Lung (tissue), 12 donors: ENCODE results near the gene SGPP1. TPM values are rescaled to one million over a fixed set of nuclear protein-coding genes. Genes with fewer than 3 reads are reported as not detected.

Experiments used
- ATAC-seq: fragments of 200-7000 bp; cut with Tn5 transposase; one replicate; pipeline ENCODE4 v1.9.1; 2020; ENCODE audit warnings: moderate number of reproducible peaks; ENCODE audit not compliant: insufficient read depth, low FRiP score
- DNase-seq, 3 donors: peaks; one replicate each; pipeline ENCODE4 v3.0.0-alpha.2; 2013 to 2017
- H3K27ac ChIP-seq, 2 donors: one replicate each; pipeline ENCODE4 v1.5.1; 2013; ENCODE audit warnings: mild to moderate bottlenecking in 2 of 2, moderate library complexity in 2 of 2, control low read depth in 1 of 2, inconsistent platforms in 1 of 2, low read depth in 1 of 2, low read length in 1 of 2
- H3K27me3 ChIP-seq, 3 donors: one replicate each; pipeline ENCODE4 v1.5.1; 2013; ENCODE audit warnings: low read length in 2 of 3; ENCODE audit not compliant: control insufficient read depth in 3 of 3, insufficient read depth in 3 of 3
- H3K36me3 ChIP-seq, 4 donors: one replicate each; pipeline ENCODE4 v1.5.1; 2013; ENCODE audit warnings: low read length in 4 of 4, mild to moderate bottlenecking in 1 of 4, moderate library complexity in 1 of 4; ENCODE audit not compliant: control insufficient read depth in 4 of 4, insufficient read depth in 4 of 4
- H3K4me1 ChIP-seq, 5 donors: one replicate each; pipeline ENCODE4 v1.5.1; 2013; ENCODE audit warnings: low read length in 5 of 5, mild to moderate bottlenecking in 2 of 5, moderate library complexity in 1 of 5; ENCODE audit not compliant: control insufficient read depth in 5 of 5, insufficient read depth in 5 of 5
- H3K4me3 ChIP-seq: one replicate; pipeline ENCODE4 v1.5.1; 2013; ENCODE audit warnings: mild to moderate bottlenecking, control low read depth, moderate library complexity
- H3K9ac ChIP-seq, 2 donors: one replicate each; pipeline ENCODE4 v1.5.1; 2013; ENCODE audit warnings: low read length in 2 of 2, control low read depth in 1 of 2; ENCODE audit not compliant: insufficient read depth in 1 of 2
- H3K9me3 ChIP-seq, 4 donors: one replicate each; pipeline ENCODE4 v1.5.1; 2013; ENCODE audit warnings: low read length in 3 of 4, mild to moderate bottlenecking in 1 of 4, moderate library complexity in 1 of 4; ENCODE audit not compliant: control insufficient read depth in 4 of 4, insufficient read depth in 3 of 4
- CTCF ChIP-seq: IDR thresholded peaks from 2 replicates; pipeline ENCODE4 v1.5.1; 2012; ENCODE audit warnings: mild to moderate bottlenecking; ENCODE audit errors: control extremely low read depth, extremely low read depth
- WGBS, 2 donors: extraction: QIAGEN DNeasy Blood & Tissue Kit; methylation state at CpG; one replicate each; pipeline ENCODE4 v1.1.7; 2013; 5-methylcytosine and 5-hydroxymethylcytosine counted together
- polyA plus RNA-seq, 2 donors: library from polyadenylated mRNA; stranded (reverse); fragments of 200-250 nt; gene quantifications; one replicate each; pipeline ENCODE4 v1.2.1, GENCODE V29; 2013
- total RNA-seq, 2 donors: library from RNA; depleted of rRNA in 1 of 2; stranded (reverse); fragments of >200 nt in 1 of 2; gene quantifications; one replicate each; pipeline ENCODE4 v1.2.1, GENCODE V29; 2014 to 2021
- donor health status: control.
- donor health status: control.
- donor health status: Bipolar disorder and iron deficiency.
- donor health status: healthy.
- donor health status: DM: yes; HTN: yes; CAD: no.

SGPP1 gene
- total and polyA plus RNA-seq, 4 donors = 7.5 to 19.5 (median 13.1) TPM

- 92 to 98% methylated on average over 4 of the region's 4 CpGs for WGBS, 2 donors
- ATAC-seq (no peak), DNase-seq (no peak)
- peaks cover 0 to 2% (median 0%) of the 10 kb centered on the region in 5 donors for H3K4me1 ChIP-seq
- H3K9ac ChIP-seq = no peak overlapping the region
- H3K27me3 ChIP-seq = no peaks in the 10 kb centered on the region
- no peak overlapping the region for H3K4me3 ChIP-seq
- TF ChIP-seq CTCF = no peak
- H3K27ac ChIP-seq = no peak overlapping the region
- peaks cover 0 to 2% (median 0%) of the 10 kb centered on the region in 4 donors for H3K9me3 ChIP-seq
- peaks cover 0 to 2% (median 0%) of the 10 kb centered on the region in 4 donors for H3K36me3 ChIP-seq
Measured at GRCh38 chr14:63659726-63660125, 68.1 kb downstream of the SGPP1 start.

- Histone ChIP-seq H3K36me3 (peaks cover 0 to 2% (median 0%) of the 10 kb centered on the region in 4 donors), H3K27me3 (no peaks in the 10 kb centered on the region), H3K9me3 (no peaks in the 10 kb centered on the region), H3K9ac (no peak overlapping the region), H3K4me1 (peaks cover 0 to 2% (median 0%) of the 10 kb centered on the region in 5 donors), H3K4me3 (no peak overlapping the region), H3K27ac (no peak overlapping the region)
- 76 to 85% methylated on average over 4 of the region's 4 CpGs for WGBS, 2 donors
- DNase-seq (no peak), ATAC-seq (no peak)
- no peak for TF ChIP-seq CTCF
Measured at GRCh38 chr14:63656194-63656593, 71.7 kb downstream of the SGPP1 start.

- Histone ChIP-seq H3K4me3 (no peak overlapping the region), H3K36me3 (peaks cover 0 to 2% (median 0%) of the 10 kb centered on the region in 4 donors), H3K9me3 (no peaks in the 10 kb centered on the region), H3K27me3 (no peaks in the 10 kb centered on the region), H3K4me1 (peaks cover 0 to 4% (median 2%) of the 10 kb centered on the region in 5 donors), H3K27ac (no peak overlapping the region), H3K9ac (no peak overlapping the region)
- 71 to 93% methylated on average over 2 of the region's 2 CpGs for WGBS, 2 donors
- ATAC-seq = no peak
- DNase-seq = peak in 2 of 3 donors; percentile 55 to 64
- TF ChIP-seq CTCF = no peak
Measured at GRCh38 chr14:63654936-63655335, 72.9 kb downstream of the SGPP1 start.

GRCh38 chr14:63654346-63654745 is 73.5 kb downstream of the SGPP1 start:
- Histone ChIP-seq H3K4me3 (no peak overlapping the region), H3K27me3 (no peaks in the 10 kb centered on the region), H3K4me1 (peaks cover 0 to 5% (median 0%) of the 10 kb centered on the region in 5 donors), H3K9me3 (no peaks in the 10 kb centered on the region), H3K9ac (no peak overlapping the region), H3K36me3 (peaks cover 0 to 2% (median 0%) of the 10 kb centered on the region in 4 donors), H3K27ac (no peak overlapping the region)
- WGBS, 2 donors = 97 to 100% methylated on average over 2 of the region's 2 CpGs
- DNase-seq (no peak), ATAC-seq (no peak)
- no peak for TF ChIP-seq CTCF
